Prostate gland (tissue), 2 donors: ENCODE measurements around the gene RCOR3.

ENCODE experiments used
- POLR2A ChIP-seq: fragments of 450-650 bp; IDR thresholded peaks from one replicate; pipeline ENCODE4 v1.6.1; 2016; ENCODE audit warnings: antibody characterized with exemption, mild to moderate bottlenecking
- TF ChIP-seq, protein P1 (sequence below), 4 experiments: fragments of 200-600 bp in 2 of 4; fragments of 450-650 bp in 2 of 4; sonication (generic) in 2 of 4; IDR thresholded peaks; 1 replicate in 3 of 4; 2 replicates in 1 of 4; pipeline ENCODE4 v1.5.1; 2016 to 2019; ENCODE audit warnings: antibody characterized with exemption in 4 of 4, mild to moderate bottlenecking in 2 of 4, moderate library complexity in 2 of 4

- TF ChIP-seq, protein P1, sequence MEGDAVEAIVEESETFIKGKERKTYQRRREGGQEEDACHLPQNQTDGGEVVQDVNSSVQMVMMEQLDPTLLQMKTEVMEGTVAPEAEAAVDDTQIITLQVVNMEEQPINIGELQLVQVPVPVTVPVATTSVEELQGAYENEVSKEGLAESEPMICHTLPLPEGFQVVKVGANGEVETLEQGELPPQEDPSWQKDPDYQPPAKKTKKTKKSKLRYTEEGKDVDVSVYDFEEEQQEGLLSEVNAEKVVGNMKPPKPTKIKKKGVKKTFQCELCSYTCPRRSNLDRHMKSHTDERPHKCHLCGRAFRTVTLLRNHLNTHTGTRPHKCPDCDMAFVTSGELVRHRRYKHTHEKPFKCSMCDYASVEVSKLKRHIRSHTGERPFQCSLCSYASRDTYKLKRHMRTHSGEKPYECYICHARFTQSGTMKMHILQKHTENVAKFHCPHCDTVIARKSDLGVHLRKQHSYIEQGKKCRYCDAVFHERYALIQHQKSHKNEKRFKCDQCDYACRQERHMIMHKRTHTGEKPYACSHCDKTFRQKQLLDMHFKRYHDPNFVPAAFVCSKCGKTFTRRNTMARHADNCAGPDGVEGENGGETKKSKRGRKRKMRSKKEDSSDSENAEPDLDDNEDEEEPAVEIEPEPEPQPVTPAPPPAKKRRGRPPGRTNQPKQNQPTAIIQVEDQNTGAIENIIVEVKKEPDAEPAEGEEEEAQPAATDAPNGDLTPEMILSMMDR (IDR thresholded peaks at IDR 0.05) = no peak
- no peak for TF ChIP-seq POLR2A
These were observed 93.3 kb downstream of the RCOR3 start for GRCh38 chr1:211352465-211352864.
